ES-I3 (cell line): ENCODE data around the gene CGRRF1.

Source experiments
- H3K36me3 ChIP-seq: 2 replicates; pipeline ENCODE4 v1.6.1; 2013; ENCODE audit warnings: mild to moderate bottlenecking, low read length, control low read depth, moderate library complexity; ENCODE audit not compliant: insufficient read depth
- H3K4me1 ChIP-seq: 2 replicates; pipeline ENCODE4 v1.6.1; 2013; ENCODE audit warnings: mild to moderate bottlenecking, control low read depth, low read length; ENCODE audit not compliant: insufficient read depth
- H3K9ac ChIP-seq: 2 replicates; pipeline ENCODE4 v1.6.1; 2013; ENCODE audit warnings: low read depth, mild to moderate bottlenecking, low read length, moderate library complexity
- H3K9me3 ChIP-seq: 2 replicates; pipeline ENCODE4 v1.6.1; 2013; ENCODE audit warnings: mild to moderate bottlenecking, low read length, moderate library complexity; ENCODE audit not compliant: control insufficient read depth, insufficient read depth

Gene CGRRF1

GRCh38 chr14:54501480-54501879, 8.2 kb upstream of the CGRRF1 start:
- Histone ChIP-seq H3K4me1 (no peaks in the 10 kb centered on the region), H3K36me3 (no peaks in the 10 kb centered on the region), H3K9ac (no peak overlapping the region), H3K9me3 (no peaks in the 10 kb centered on the region)

- Histone ChIP-seq H3K9ac (no peak overlapping the region), H3K36me3 (no peaks in the 10 kb centered on the region), H3K9me3 (no peaks in the 10 kb centered on the region), H3K4me1 (no peaks in the 10 kb centered on the region)
These were observed 7.1 kb upstream of the CGRRF1 start for GRCh38 chr14:54502602-54503001.

GRCh38 chr14:54503486-54503885, 6.2 kb upstream of the CGRRF1 start:
- H3K9me3 ChIP-seq = no peaks in the 10 kb centered on the region

GRCh38 chr14:54512393-54512792, 2.7 kb downstream of the CGRRF1 start:
- Histone ChIP-seq H3K4me1 (peaks cover 5% of the 10 kb centered on the region; the same call in 1 of the 2 replicates), H3K9ac (no peak overlapping the region), H3K9me3 (no peaks in the 10 kb centered on the region), H3K36me3 (no peaks in the 10 kb centered on the region)

More at GRCh38 chr14:54503486-54503885, 6.2 kb upstream of the CGRRF1 start:
- Histone ChIP-seq H3K36me3 (no peaks in the 10 kb centered on the region), H3K9ac (no peak overlapping the region), H3K4me1 (no peaks in the 10 kb centered on the region)

GRCh38 chr14:54515670-54516069, 6.0 kb downstream of the CGRRF1 start:
- Histone ChIP-seq H3K9ac (no peak overlapping the region), H3K4me1 (peaks cover 5% of the 10 kb centered on the region; the same call in 1 of the 2 replicates), H3K36me3 (no peaks in the 10 kb centered on the region), H3K9me3 (no peaks in the 10 kb centered on the region)

- Histone ChIP-seq H3K36me3 (no peaks in the 10 kb centered on the region), H3K9me3 (no peaks in the 10 kb centered on the region), H3K9ac (no peak overlapping the region), H3K4me1 (no peaks in the 10 kb centered on the region)
These were observed 7.0 kb downstream of the CGRRF1 start for GRCh38 chr14:54516709-54517108.

- Histone ChIP-seq H3K9me3 (no peaks in the 10 kb centered on the region), H3K4me1 (no peaks in the 10 kb centered on the region), H3K9ac (no peak overlapping the region), H3K36me3 (no peaks in the 10 kb centered on the region)
These were observed 14.7 kb downstream of the CGRRF1 start for GRCh38 chr14:54524410-54524809.

GRCh38 chr14:54528973-54529372, 19.3 kb downstream of the CGRRF1 start:
- Histone ChIP-seq H3K9ac (no peak overlapping the region), H3K9me3 (no peaks in the 10 kb centered on the region), H3K4me1 (peaks cover 2% of the 10 kb centered on the region; the same call in 1 of the 2 replicates), H3K36me3 (no peaks in the 10 kb centered on the region)

GRCh38 chr14:54529811-54530210, 20.1 kb downstream of the CGRRF1 start:
- H3K9me3 ChIP-seq = no peaks in the 10 kb centered on the region
- no peak overlapping the region for H3K9ac ChIP-seq
- peaks cover 2% of the 10 kb centered on the region; the same call in 1 of the 2 replicates for H3K4me1 ChIP-seq
- no peaks in the 10 kb centered on the region for H3K36me3 ChIP-seq

GRCh38 chr14:54532111-54533012, 22.7 kb downstream of the CGRRF1 start:
- no peaks in the 10 kb centered on the region for H3K9me3 ChIP-seq
- H3K9ac ChIP-seq = no peak overlapping the region
- H3K36me3 ChIP-seq = no peaks in the 10 kb centered on the region
- peaks cover 12% of the 10 kb centered on the region; the same call in 1 of the 2 replicates for H3K4me1 ChIP-seq

GRCh38 chr14:54533100-54533499, 23.4 kb downstream of the CGRRF1 start:
- Histone ChIP-seq H3K9ac (no peak overlapping the region), H3K36me3 (0 out of 2 replicates have a peak, but pooled peaks cover 2% of the 10 kb centered on the region), H3K9me3 (no peaks in the 10 kb centered on the region)

GRCh38 chr14:54535126-54535525, 25.4 kb downstream of the CGRRF1 start:
- H3K9ac ChIP-seq = no peak overlapping the region
- no peaks in the 10 kb centered on the region for H3K9me3 ChIP-seq
- H3K36me3 ChIP-seq = 0 out of 2 replicates have a peak, but pooled peaks cover 3% of the 10 kb centered on the region
- peaks cover 12% of the 10 kb centered on the region; the same call in 1 of the 2 replicates for H3K4me1 ChIP-seq

More at GRCh38 chr14:54533100-54533499, 23.4 kb downstream of the CGRRF1 start:
- peaks cover 12% of the 10 kb centered on the region; the same call in 1 of the 2 replicates for H3K4me1 ChIP-seq

- Histone ChIP-seq H3K9ac (no peak overlapping the region), H3K36me3 (0 out of 2 replicates have a peak, but pooled peaks cover 3% of the 10 kb centered on the region)
These were observed 25.9 kb downstream of the CGRRF1 start for GRCh38 chr14:54535646-54536045.

GRCh38 chr14:54537651-54538050, 27.9 kb downstream of the CGRRF1 start:
- H3K9ac ChIP-seq = no peak overlapping the region
- no peaks in the 10 kb centered on the region for H3K9me3 ChIP-seq
- peaks cover 12% of the 10 kb centered on the region; the same call in 1 of the 2 replicates for H3K4me1 ChIP-seq
- 0 out of 2 replicates have a peak, but pooled peaks cover 3% of the 10 kb centered on the region for H3K36me3 ChIP-seq

More at GRCh38 chr14:54535646-54536045, 25.9 kb downstream of the CGRRF1 start:
- Histone ChIP-seq H3K9me3 (no peaks in the 10 kb centered on the region), H3K4me1 (peaks cover 12% of the 10 kb centered on the region; the same call in 1 of the 2 replicates)

GRCh38 chr14:54538055-54538454, 28.3 kb downstream of the CGRRF1 start:
- Histone ChIP-seq H3K4me1 (peaks cover 10% of the 10 kb centered on the region; the same call in 1 of the 2 replicates), H3K36me3 (0 out of 2 replicates have a peak, but pooled peaks cover 3% of the 10 kb centered on the region), H3K9me3 (no peaks in the 10 kb centered on the region), H3K9ac (no peak overlapping the region)
